RWPE1 (cell line): ENCODE measurements around the gene YJEFN3.

Experiments used
- CTCF ChIA-PET: fragments of 350-600 bp; sonication (Branson Sonifier 250); formaldehyde crosslinking; extraction: SDS; loops from one replicate; lab custom pipeline; 2021; lab: Yijun Ruan, JAX
- POLR2A ChIA-PET: fragments of 400-600 bp; formaldehyde crosslinking; extraction: SDS; loops from one replicate; lab custom pipeline; 2020; ENCODE audit warnings: antibody characterized with exemption; ENCODE audit not compliant: low non-redundant PET; lab: Yijun Ruan, JAX
- DNase-seq: peaks from one replicate; pipeline ENCODE4 v3.0.0; 2012; ENCODE audit warnings: low spot score
- H3K27ac ChIP-seq: fragments of 450-650 bp; 2 replicates; pipeline ENCODE4 v1.5.1; 2017
- TF ChIP-seq, protein P1 (sequence below): fragments of 450-650 bp; conservative IDR thresholded peaks from 2 replicates; pipeline ENCODE4 v1.5.1; 2017; ENCODE audit warnings: low read depth, mild to moderate bottlenecking

Gene YJEFN3

DNA sequence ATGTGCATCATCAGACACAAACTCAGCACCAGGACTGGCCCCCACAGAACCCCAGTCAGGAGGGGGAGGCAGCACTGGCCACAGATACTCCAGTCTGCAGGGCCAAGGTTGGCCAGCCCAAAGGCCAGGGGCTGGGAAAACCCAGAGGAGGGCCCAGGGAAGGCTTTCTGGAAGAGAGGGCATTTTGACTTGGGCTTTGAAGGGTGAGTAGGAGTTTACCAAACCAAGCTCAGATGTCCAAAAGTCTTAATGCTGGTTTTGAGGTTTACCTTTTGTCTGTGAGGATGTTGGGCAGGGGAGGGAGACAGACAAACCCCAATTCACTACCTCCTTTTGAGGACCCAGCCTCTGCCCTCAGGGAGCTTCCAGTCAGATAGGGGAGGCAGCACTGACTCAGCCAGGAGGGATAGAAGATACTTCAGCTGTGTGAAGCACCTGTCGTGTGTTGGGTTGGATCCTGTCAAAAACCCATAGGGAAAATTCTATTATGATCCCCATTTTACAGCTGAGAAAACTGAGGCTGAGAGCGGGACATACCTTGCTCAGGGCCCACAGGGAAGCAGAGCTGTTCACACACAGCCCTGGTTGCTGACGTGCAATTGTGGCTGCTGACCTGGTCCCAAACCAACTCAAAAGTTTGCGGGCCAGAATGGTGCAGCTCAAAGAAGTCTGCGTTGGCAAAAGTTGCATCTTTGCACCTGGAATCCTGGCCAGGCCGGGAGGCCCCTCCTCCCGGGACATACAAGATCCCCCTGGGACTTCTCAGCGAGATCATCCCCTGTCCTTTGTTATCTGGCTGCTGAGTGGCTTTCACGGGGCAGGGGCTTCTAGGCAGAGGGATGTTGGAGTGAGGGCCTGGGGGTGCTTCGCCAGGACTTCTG lies 22.5 kb downstream of the YJEFN3 start:
- CTCF ChIA-PET, result interaction anchor here (0.6 to 2.8 kb wide), 4 partner anchors 9 to 93 kb away, joined by 3 to 25 read pairs (median 4); no protein-coding TSS in a partner anchor
- POLR2A ChIA-PET, result no interaction called here

DNA sequence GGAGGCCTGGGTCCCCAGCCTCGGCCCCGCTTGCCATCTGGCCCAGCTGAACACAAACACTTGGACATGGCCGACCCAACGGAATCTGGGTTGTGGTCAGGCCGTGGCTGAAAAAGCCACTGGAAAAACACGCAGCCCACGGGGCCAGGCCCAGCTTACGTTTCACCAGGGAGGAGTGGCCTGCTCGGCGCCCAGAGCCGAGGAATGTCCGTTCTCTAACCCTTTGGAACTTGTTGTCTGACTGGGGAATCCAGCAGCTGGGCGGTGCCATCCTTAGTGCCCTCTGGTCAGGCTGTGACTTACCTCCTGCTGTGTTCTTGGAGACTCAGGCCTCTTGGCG lies 23.1 kb downstream of the YJEFN3 start:
- POLR2A ChIA-PET, result no interaction called here
- CTCF ChIA-PET, result interaction anchor here (0.8 to 2.8 kb wide), 7 partner anchors 8 to 99 kb away, joined by 3 to 25 read pairs (median 4); no protein-coding TSS in a partner anchor
- no peak for DNase-seq
- H3K27ac ChIP-seq, result peak overlapping the region; percentile 18; the same call in 1 of the 2 replicates
- TF ChIP-seq, protein P1, sequence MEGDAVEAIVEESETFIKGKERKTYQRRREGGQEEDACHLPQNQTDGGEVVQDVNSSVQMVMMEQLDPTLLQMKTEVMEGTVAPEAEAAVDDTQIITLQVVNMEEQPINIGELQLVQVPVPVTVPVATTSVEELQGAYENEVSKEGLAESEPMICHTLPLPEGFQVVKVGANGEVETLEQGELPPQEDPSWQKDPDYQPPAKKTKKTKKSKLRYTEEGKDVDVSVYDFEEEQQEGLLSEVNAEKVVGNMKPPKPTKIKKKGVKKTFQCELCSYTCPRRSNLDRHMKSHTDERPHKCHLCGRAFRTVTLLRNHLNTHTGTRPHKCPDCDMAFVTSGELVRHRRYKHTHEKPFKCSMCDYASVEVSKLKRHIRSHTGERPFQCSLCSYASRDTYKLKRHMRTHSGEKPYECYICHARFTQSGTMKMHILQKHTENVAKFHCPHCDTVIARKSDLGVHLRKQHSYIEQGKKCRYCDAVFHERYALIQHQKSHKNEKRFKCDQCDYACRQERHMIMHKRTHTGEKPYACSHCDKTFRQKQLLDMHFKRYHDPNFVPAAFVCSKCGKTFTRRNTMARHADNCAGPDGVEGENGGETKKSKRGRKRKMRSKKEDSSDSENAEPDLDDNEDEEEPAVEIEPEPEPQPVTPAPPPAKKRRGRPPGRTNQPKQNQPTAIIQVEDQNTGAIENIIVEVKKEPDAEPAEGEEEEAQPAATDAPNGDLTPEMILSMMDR, result no peak

More for the DNA sequence above, 22.5 kb downstream of the YJEFN3 start:
- H3K27ac ChIP-seq, result peak overlapping the region; percentile 18; the same call in 1 of the 2 replicates
- TF ChIP-seq, protein P1, result no peak
- DNase-seq, result no peak

DNA sequence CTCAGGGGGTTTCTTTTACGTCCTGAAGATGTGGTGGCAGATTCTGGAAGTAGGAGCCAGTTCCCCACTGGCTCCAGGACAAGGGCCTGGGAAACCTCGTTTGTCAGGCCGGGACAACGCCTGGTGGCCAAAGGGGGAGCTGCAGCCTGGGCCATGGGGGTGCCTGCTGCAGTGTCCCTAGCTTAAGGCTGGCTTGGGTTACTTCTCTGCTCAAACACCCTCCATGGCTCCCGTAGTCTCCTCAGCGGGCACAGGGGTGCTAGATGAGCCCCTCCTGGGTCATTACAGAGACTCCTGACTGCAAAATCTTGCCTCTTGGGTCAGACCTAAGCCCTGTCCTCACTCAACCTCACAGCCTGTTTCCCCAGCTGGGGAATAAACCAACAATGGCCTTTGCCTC lies 24.1 kb downstream of the YJEFN3 start:
- ChIA-PET CTCF (interaction anchor here (0.6 to 2.8 kb wide), 10 partner anchors 9 to 98 kb away, joined by 3 to 25 read pairs (median 4); no protein-coding TSS in a partner anchor), POLR2A (interaction anchor here (0.6 kb wide), 1 partner anchor 21 kb away, joined by 3 read pairs; no protein-coding TSS in a partner anchor)
- TF ChIP-seq, protein P1, result peak; percentile 70
- DNase-seq, result peak; percentile 57
- H3K27ac ChIP-seq, result peak overlapping the region; percentile 18; the same call in 1 of the 2 replicates

DNA sequence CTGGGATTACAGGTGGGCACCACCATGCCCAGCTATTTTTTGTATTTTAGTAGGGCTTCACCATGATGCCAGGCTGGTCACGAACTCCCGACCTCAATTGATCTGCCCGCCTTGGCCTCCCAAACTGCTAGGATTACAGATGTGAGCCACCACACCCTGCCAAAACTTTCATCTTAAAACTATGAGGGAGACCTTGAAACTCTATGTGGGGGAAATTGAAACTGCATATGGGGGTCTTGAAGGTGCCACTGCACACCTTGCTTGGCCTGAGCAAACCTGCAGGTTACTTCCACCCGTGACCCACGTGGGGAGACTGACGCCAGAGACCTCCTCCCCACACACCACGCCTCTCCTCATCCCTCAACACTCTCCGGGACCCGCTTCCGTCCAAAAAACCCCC lies 25.0 kb downstream of the YJEFN3 start:
- POLR2A ChIA-PET, result no interaction called here

DNA sequence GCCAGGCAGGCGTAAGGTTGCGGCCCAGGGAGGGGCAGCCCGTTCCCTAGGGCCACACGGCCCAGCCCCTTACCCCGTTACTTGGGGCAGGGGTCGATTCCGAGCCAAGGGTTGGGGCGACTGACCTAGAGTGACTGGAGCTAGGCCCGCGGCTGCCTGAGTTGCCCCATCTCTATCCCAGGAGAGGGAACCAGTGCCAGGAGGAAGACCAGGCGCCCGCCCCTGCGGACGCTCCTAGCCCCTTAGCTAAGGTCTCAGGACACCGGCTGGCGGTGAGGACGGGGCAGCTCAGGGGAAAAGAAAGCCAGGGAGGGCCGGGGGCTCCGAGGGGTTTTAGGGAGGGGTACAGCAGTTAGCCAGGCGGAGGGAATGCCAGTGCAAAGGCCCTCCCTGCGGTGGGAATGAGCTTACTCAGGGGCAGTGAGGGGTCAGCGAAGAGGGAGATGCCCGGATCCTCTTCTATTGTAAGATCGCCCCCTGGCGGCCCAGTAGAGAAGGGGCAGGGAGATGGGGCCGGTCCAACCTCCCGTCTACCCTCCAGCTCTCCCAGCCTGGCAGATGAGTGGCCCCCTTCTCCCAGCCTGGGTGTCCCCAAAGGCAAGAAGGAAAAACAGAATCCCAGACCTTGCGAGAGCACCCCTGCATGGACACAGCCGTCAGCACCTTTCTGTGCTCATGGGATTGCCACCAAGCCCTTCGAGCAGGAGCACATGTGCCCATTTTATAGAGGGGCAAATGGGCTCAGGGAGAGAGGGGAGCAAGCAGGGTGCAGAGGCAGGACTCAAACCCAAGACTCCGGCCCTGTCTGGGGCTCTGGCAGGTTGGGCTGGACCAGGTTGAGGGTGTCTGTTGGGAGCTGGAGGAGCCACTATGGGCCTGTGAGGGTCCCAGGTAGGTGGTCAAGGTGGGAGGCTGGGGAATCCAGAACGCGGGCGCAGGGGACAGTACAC lies 25.6 kb downstream of the YJEFN3 start:
- TF ChIP-seq, protein P1, result peak; percentile 74
- ChIA-PET POLR2A (no interaction called here), CTCF (interaction anchor here (0.5 to 2.2 kb wide), 17 partner anchors 11 to 304 kb away, joined by 3 to 13 read pairs (median 4); partner anchors contain the start of gene GMIP)
- no peak overlapping the region for H3K27ac ChIP-seq
- DNase-seq, result no peak

More for the DNA sequence above, 25.0 kb downstream of the YJEFN3 start:
- no peak for DNase-seq
- no peak overlapping the region for H3K27ac ChIP-seq
- CTCF ChIA-PET, result interaction anchor here (0.6 to 2.2 kb wide), 14 partner anchors 10 to 305 kb away, joined by 3 to 13 read pairs (median 4); partner anchors contain the start of gene GMIP
- TF ChIP-seq, protein P1, result no peak
